WTC11 (cell line): ENCODE data around the gene KCNJ16. TPM values are rescaled to one million over a fixed set of nuclear protein-coding genes. Genes with fewer than 3 reads are reported as not detected.

Experiments used
- ATAC-seq: fragments of 200-7000 bp; cut with Tn5 transposase; 2 replicates; pipeline ENCODE4 v1.10.0; 2021; ENCODE audit warnings: mild to moderate bottlenecking, moderate library complexity
- CTCF ChIA-PET: fragments of 300-600 bp; sonication (Branson Sonifier 250); formaldehyde crosslinking; loops from one replicate; lab custom pipeline; 2021; ENCODE audit warnings: antibody characterized with exemption; lab: Charles Lee
- POLR2A ChIA-PET: fragments of 350-600 bp; sonication (Branson Sonifier 250); formaldehyde crosslinking; loops from one replicate; lab custom pipeline; 2021; ENCODE audit warnings: antibody characterized with exemption; lab: Charles Lee
- DNase-seq: peaks from one replicate; pipeline ENCODE4 v3.0.0; 2021; ENCODE audit warnings: low spot score
- H3K27ac Mint-ChIP-seq: 2 replicates; pipeline ENCODE4 v1.8.0; 2021; ENCODE audit warnings: mixed read lengths
- H3K27me3 Mint-ChIP-seq: 2 replicates; pipeline ENCODE4 v1.8.0; 2021; ENCODE audit warnings: low read depth, mild to moderate bottlenecking, moderate library complexity, mixed read lengths
- H3K36me3 Mint-ChIP-seq: 2 replicates; pipeline ENCODE4 v1.8.0; 2021; ENCODE audit warnings: mixed read lengths
- H3K4me1 Mint-ChIP-seq: 2 replicates; pipeline ENCODE4 v1.8.0; 2022; ENCODE audit warnings: mixed read lengths
- H3K4me3 Mint-ChIP-seq: 2 replicates; pipeline ENCODE4 v1.8.0; 2021; ENCODE audit warnings: mild to moderate bottlenecking, moderate library complexity, mixed read lengths
- H3K9me3 Mint-ChIP-seq: 2 replicates; pipeline ENCODE4 v1.8.0; 2021; ENCODE audit warnings: mixed read lengths
- ARID4B ChIP-seq: sonication (generic); formaldehyde crosslinking; IDR thresholded peaks from 2 replicates; pipeline ENCODE4 v1.8.0; 2023; ENCODE audit warnings: missing genetic modification reagents, mild to moderate bottlenecking, borderline replicate concordance
- ATF3 ChIP-seq: sonication (generic); formaldehyde crosslinking; conservative IDR thresholded peaks from 2 replicates; pipeline ENCODE4 v1.8.1; 2022; ENCODE audit warnings: mild to moderate bottlenecking, missing genetic modification reagents
- CREB1 ChIP-seq: sonication (generic); formaldehyde crosslinking; IDR thresholded peaks from 2 replicates; pipeline ENCODE4 v1.8.0; 2023; ENCODE audit warnings: mild to moderate bottlenecking, missing genetic modification reagents
- E2F5 ChIP-seq: sonication (generic); formaldehyde crosslinking; IDR thresholded peaks from 2 replicates; pipeline ENCODE4 v1.8.1; 2022; ENCODE audit warnings: mild to moderate bottlenecking, moderate library complexity, missing genetic modification reagents
- EMX1 ChIP-seq: fragments of 250-450 bp; sonication (Bioruptor Pico); IDR thresholded peaks from 2 replicates; pipeline ENCODE4 v1.8.0; 2021; ENCODE audit warnings: mild to moderate bottlenecking
- ETV6 ChIP-seq: sonication (generic); formaldehyde crosslinking; IDR thresholded peaks from 2 replicates; pipeline ENCODE4 v1.8.1; 2022; ENCODE audit warnings: mild to moderate bottlenecking, missing genetic modification reagents
- JUN ChIP-seq: sonication (generic); formaldehyde crosslinking; IDR thresholded peaks from 2 replicates; pipeline ENCODE4 v1.8.0; 2023; ENCODE audit warnings: mild to moderate bottlenecking, missing genetic modification reagents
- MAX ChIP-seq: sonication (generic); formaldehyde crosslinking; IDR thresholded peaks from 2 replicates; pipeline ENCODE4 v1.8.0; 2022; ENCODE audit warnings: mild to moderate bottlenecking, missing genetic modification reagents
- PRRX2 ChIP-seq: fragments of 250-450 bp; sonication (Bioruptor Pico); IDR thresholded peaks from 2 replicates; pipeline ENCODE4 v1.8.0; 2021; ENCODE audit warnings: mild to moderate bottlenecking
- SP1 ChIP-seq: sonication (generic); formaldehyde crosslinking; conservative IDR thresholded peaks from 2 replicates; pipeline ENCODE4 v1.8.1; 2022; ENCODE audit warnings: missing genetic modification reagents
- USF1 ChIP-seq: sonication (generic); formaldehyde crosslinking; IDR thresholded peaks from 2 replicates; pipeline ENCODE4 v1.8.0; 2022; ENCODE audit warnings: mild to moderate bottlenecking, missing genetic modification reagents
- ZBTB43 ChIP-seq: sonication (generic); formaldehyde crosslinking; IDR thresholded peaks from 2 replicates; pipeline ENCODE4 v1.8.1; 2023; ENCODE audit warnings: mild to moderate bottlenecking, missing genetic modification reagents
- ZNF219 ChIP-seq: sonication (generic); formaldehyde crosslinking; IDR thresholded peaks from 2 replicates; pipeline ENCODE4 v1.8.0; 2023; ENCODE audit warnings: missing genetic modification reagents, mild to moderate bottlenecking, borderline replicate concordance
- ZNF232 ChIP-seq: sonication (generic); formaldehyde crosslinking; IDR thresholded peaks from 2 replicates; pipeline ENCODE4 v1.8.0; 2022; ENCODE audit warnings: mild to moderate bottlenecking, missing genetic modification reagents
- total RNA-seq: library from RNA; stranded (reverse); gene quantifications from 3 replicates; pipeline ENCODE4 v1.2.3, GENCODE V29; 2021
- TF ChIP-seq, protein P1 (sequence below): sonication (generic); formaldehyde crosslinking; conservative IDR thresholded peaks from 2 replicates; pipeline ENCODE4 v1.8.1; 2023; ENCODE audit warnings: mild to moderate bottlenecking, low read depth, missing genetic modification reagents, moderate library complexity
- TF ChIP-seq, protein P2 (sequence below): sonication (generic); formaldehyde crosslinking; IDR thresholded peaks from 2 replicates; pipeline ENCODE4 v1.8.0; 2022; ENCODE audit warnings: mild to moderate bottlenecking, missing genetic modification reagents

KCNJ16 gene
- total RNA-seq, 1 experiment from 2014 or later: not detected

DNA sequence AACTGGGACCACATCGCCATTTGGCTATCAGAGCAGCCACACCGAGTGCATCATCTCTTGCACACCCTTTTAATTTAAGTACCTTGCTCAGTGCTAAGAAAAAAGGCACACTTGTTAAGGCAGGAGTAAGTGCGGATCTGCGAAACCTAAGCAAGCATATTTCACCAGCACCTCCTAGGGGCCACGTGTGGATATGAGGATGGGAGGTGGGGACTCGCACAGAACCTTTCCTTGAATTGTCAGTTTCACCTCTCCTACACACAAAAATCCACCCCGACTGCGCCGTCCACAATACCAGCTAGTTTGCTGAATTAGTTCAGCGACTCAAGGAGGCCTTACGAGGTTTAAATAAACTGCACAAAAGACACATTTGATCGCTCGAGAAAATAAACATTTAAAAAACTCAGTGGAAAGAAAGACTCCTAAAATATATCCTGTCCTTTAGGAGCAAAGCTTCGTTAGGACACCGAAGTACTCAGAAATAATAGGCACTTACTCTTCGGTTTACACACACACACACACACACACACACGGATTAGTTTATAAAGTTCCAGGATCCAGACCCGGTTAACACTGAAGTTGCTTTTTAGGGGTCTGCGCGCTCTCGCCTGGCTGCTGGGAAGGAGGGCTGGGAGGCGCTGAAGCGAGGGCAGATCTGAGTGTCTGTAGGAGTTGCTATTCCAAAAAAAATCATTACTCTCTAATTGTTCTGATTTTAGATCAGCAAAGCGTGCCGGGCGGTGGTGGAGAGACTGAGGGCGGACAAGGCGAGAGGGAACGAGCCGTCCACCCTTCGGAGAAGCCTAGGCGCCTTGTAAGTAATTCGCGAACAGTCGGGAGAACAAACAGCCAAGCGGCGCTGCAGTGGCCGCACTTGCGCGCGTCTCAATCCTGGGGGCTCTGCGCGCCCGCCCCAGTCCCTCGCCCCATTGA is 93.3 kb downstream of the KCNJ16 start:
- DNase-seq (peak; percentile 65), ATAC-seq (peak; percentile 34)
- Mint-ChIP-seq H3K36me3 (no peaks in the 10 kb centered on the region), H3K9me3 (no peaks in the 10 kb centered on the region), H3K4me3 (peak overlapping the region; percentile 87), H3K27me3 (peaks cover 40% of the 10 kb centered on the region), H3K4me1 (peaks cover 28% of the 10 kb centered on the region), H3K27ac (no peak overlapping the region)
- TF ChIP-seq MAX (CRISPR knock-in tag) (peak; percentile 34; the same call in 1 of the 2 replicates), PRRX2 (CRISPR knock-in tag) (no peak)
- ChIA-PET CTCF (interaction anchor here (0.8 to 1.4 kb wide), 6 partner anchors 138 to 642 kb away, joined by 3 to 9 read pairs (median 3); no protein-coding TSS in a partner anchor), POLR2A (interaction anchor here (0.9 kb wide), 1 partner anchor 578 kb away, joined by 3 read pairs; no protein-coding TSS in a partner anchor)

- POLR2A ChIA-PET: interaction anchor here (0.9 kb wide), 1 partner anchor 579 kb away, joined by 3 read pairs; no protein-coding TSS in a partner anchor
- no peaks in the 10 kb centered on the region for H3K36me3 Mint-ChIP-seq
- CTCF ChIA-PET: interaction anchor here (0.6 to 1.1 kb wide), 3 partner anchors 9 to 916 kb away, joined by 3 to 6 read pairs (median 3); no protein-coding TSS in a partner anchor
- peak; percentile 93 for ATAC-seq
- H3K27me3 Mint-ChIP-seq: peaks cover 40% of the 10 kb centered on the region
- H3K27ac Mint-ChIP-seq: no peak within 1 kb of the TSS
- no peaks in the 10 kb centered on the region for H3K9me3 Mint-ChIP-seq
- peaks cover 28% of the 10 kb centered on the region for H3K4me1 Mint-ChIP-seq
- H3K4me3 Mint-ChIP-seq: peak within 1 kb of the TSS; percentile 87
- peak; percentile 89 for DNase-seq
- TF ChIP-seq MAX (CRISPR knock-in tag) (peak; percentile 14; the same call in 1 of the 2 replicates), JUN (CRISPR knock-in tag) (peak; percentile 30; the same call in 1 of the 2 replicates), ZBTB43 (CRISPR knock-in tag) (peak; percentile 42; the same call in 1 of the 2 replicates), ZNF219 (CRISPR knock-in tag) (no peak), ARID4B (peak; percentile 64; the same call in 1 of the 2 replicates), EMX1 (CRISPR knock-in tag) (no peak), ZNF232 (no peak), ETV6 (CRISPR knock-in tag) (peak; percentile 50; the same call in 1 of the 2 replicates), ATF3 (CRISPR knock-in tag) (no peak), SP1 (peak; percentile 77), E2F5 (CRISPR knock-in tag) (0 out of 2 replicates have a peak, but pooled peaks have one; percentile 13), USF1 (CRISPR knock-in tag) (no peak), CREB1 (CRISPR knock-in tag) (no peak)
- TF ChIP-seq, protein P1, sequence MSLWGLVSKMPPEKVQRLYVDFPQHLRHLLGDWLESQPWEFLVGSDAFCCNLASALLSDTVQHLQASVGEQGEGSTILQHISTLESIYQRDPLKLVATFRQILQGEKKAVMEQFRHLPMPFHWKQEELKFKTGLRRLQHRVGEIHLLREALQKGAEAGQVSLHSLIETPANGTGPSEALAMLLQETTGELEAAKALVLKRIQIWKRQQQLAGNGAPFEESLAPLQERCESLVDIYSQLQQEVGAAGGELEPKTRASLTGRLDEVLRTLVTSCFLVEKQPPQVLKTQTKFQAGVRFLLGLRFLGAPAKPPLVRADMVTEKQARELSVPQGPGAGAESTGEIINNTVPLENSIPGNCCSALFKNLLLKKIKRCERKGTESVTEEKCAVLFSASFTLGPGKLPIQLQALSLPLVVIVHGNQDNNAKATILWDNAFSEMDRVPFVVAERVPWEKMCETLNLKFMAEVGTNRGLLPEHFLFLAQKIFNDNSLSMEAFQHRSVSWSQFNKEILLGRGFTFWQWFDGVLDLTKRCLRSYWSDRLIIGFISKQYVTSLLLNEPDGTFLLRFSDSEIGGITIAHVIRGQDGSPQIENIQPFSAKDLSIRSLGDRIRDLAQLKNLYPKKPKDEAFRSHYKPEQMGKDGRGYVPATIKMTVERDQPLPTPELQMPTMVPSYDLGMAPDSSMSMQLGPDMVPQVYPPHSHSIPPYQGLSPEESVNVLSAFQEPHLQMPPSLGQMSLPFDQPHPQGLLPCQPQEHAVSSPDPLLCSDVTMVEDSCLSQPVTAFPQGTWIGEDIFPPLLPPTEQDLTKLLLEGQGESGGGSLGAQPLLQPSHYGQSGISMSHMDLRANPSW (CRISPR knock-in tag): no peak
- TF ChIP-seq, protein P2, sequence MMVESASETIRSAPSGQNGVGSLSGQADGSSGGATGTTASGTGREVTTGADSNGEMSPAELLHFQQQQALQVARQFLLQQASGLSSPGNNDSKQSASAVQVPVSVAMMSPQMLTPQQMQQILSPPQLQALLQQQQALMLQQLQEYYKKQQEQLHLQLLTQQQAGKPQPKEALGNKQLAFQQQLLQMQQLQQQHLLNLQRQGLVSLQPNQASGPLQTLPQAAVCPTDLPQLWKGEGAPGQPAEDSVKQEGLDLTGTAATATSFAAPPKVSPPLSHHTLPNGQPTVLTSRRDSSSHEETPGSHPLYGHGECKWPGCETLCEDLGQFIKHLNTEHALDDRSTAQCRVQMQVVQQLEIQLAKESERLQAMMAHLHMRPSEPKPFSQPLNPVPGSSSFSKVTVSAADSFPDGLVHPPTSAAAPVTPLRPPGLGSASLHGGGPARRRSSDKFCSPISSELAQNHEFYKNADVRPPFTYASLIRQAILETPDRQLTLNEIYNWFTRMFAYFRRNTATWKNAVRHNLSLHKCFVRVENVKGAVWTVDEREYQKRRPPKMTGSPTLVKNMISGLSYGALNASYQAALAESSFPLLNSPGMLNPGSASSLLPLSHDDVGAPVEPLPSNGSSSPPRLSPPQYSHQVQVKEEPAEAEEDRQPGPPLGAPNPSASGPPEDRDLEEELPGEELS (CRISPR knock-in tag): 0 out of 2 replicates have a peak, but pooled peaks have one; percentile 18
Measured at GRCh38 chr17:70168977-70169708, 94.1 kb downstream of the KCNJ16 start, which contains the start of gene KCNJ2. Gene KCNJ2 (plus strand): TSS chr17:70169532. CDS start chr17:70175040, 5,508 bp downstream.
